ENCODE data around the gene TRAF6. TPM values are rescaled to one million over a fixed set of nuclear protein-coding genes. Genes with fewer than 3 reads are reported as not detected.

TRAF6 gene
- total and polyA plus RNA-seq, 2 of the 13 experiments (the other 11 are each of a cell fraction or from before 2014, with no cell fraction given): 3.3 to 5.9 TPM

DNA sequence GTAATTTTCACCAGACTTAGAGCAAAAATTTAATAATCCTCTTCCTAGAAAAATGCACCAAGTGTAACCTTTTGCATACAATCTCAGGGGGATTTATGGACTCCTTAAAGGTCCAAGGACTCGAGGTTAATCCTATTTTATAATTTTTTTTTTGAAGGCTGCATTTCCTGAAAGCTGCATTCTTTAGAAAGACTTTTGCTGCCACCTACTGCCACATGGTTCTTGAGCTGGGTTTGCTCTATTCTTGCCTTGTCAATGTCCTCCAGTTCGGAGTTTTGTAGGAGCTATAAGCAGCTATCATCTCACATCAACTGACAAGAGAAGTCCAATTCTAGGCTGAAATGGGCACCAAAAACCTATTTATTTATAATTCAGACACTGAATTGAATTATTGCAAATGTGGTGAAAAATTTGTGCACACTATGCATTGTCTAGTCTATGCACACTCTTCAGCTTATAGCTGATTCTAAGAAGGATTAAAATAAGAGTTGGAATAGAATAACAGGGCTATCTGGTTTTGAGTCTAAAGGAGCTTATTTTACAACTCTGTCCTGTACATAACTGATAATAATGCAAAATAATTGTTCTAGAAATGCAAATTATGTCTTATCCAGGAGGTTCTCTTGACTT, 31.3 kb downstream of the TRAF6 start:
- intact Hi-C loops (cut with micrococcal nuclease; ENCODE audit: unreplicated experiment): loop anchor here (1.0 to 5.0 kb wide), 3 partner anchors 172 to 437 kb away; no protein-coding TSS in a partner anchor
- no peak for TF ChIP-seq HOXA5 (CRISPR knock-in tag; IDR thresholded peaks at IDR 0.05)
- no peak for TF ChIP-seq SALL2 (CRISPR knock-in tag; IDR thresholded peaks at IDR 0.05)
- TF ChIP-seq SMC3 (IDR thresholded peaks at IDR 0.05; ENCODE audit: low read length): peak; percentile 19; the same call in 1 of the 2 replicates
- TF ChIP-seq STAG1 (CRISPR knock-in tag; IDR thresholded peaks at IDR 0.05): peak; percentile 76
- TF ChIP-seq, protein P1, sequence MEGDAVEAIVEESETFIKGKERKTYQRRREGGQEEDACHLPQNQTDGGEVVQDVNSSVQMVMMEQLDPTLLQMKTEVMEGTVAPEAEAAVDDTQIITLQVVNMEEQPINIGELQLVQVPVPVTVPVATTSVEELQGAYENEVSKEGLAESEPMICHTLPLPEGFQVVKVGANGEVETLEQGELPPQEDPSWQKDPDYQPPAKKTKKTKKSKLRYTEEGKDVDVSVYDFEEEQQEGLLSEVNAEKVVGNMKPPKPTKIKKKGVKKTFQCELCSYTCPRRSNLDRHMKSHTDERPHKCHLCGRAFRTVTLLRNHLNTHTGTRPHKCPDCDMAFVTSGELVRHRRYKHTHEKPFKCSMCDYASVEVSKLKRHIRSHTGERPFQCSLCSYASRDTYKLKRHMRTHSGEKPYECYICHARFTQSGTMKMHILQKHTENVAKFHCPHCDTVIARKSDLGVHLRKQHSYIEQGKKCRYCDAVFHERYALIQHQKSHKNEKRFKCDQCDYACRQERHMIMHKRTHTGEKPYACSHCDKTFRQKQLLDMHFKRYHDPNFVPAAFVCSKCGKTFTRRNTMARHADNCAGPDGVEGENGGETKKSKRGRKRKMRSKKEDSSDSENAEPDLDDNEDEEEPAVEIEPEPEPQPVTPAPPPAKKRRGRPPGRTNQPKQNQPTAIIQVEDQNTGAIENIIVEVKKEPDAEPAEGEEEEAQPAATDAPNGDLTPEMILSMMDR (CRISPR knock-in tag; IDR thresholded peaks at IDR 0.05): peak; percentile 61
- no peaks in the 10 kb centered on the region for H3K4me1 ChIP-seq (ENCODE audit: insufficient read depth, low read length)
- DNase-seq (ENCODE audit: low spot score) (peak; percentile 39), FAIRE-seq (peak; percentile 12), ATAC-seq (peak; percentile 76)
- no peaks in the 10 kb centered on the region for H3K9me3 ChIP-seq (ENCODE audit: low read length)
- no peak overlapping the region for H3K4me2 ChIP-seq (ENCODE audit: low read depth, low read length)
- CTCF ChIA-PET (ENCODE audit: low intra/inter-chr PET ratio, low total read pairs): interaction anchor here (2.3 kb wide), 1 partner anchor 172 kb away, joined by 13 read pairs; no protein-coding TSS in a partner anchor
- BruUV-seq (replicated peaks): no TSS peak
- H3K36me3 ChIP-seq (replicated peaks in 1 of 2; ENCODE audit: control insufficient read depth in 1 of 2, insufficient read depth in 2 of 2, low read length in 2 of 2): no peaks in the 10 kb centered on the region
- no peaks in the 10 kb centered on the region for H3K79me2 ChIP-seq (ENCODE audit: insufficient read depth, low read length)
- in situ Hi-C loops (cut with HindIII; ENCODE audit: extremely low pct_ligation_motif_present, low pct_unique_long_range_greater_than_20kb): loop anchor here (10.0 to 25.0 kb wide), 2 partner anchors 174 to 867 kb away; partner anchors contain the start of gene FJX1
- no peaks in the 10 kb centered on the region for H3K27me3 ChIP-seq (ENCODE audit: control insufficient read depth in 1 of 2, insufficient read depth in 2 of 2, low read length in 2 of 2)
- no peak overlapping the region for H3K27ac ChIP-seq (ENCODE audit: extremely low read length, insufficient read depth, low read length)
- POLR2A ChIA-PET: interaction anchor here (1.3 kb wide), 1 partner anchor 14 kb away, joined by 3 read pairs; no protein-coding TSS in a partner anchor
- H3K4me3 ChIP-seq (replicated peaks in 1 of 3; ENCODE audit: insufficient read depth in 1 of 3, low read depth in 2 of 3, low read length in 3 of 3): no peak overlapping the region
- H2AFZ ChIP-seq (ENCODE audit: low read length): no peak overlapping the region
- H4K20me1 ChIP-seq (ENCODE audit: insufficient read depth, low read length): no peaks in the 10 kb centered on the region
- WGBS (ENCODE audit: low lambda C conversion rate): 49% methylated on average over 2 of the region's 2 CpGs
- no peak overlapping the region for H3K9ac ChIP-seq (ENCODE audit: insufficient read depth, low read depth, low read length)

DNA sequence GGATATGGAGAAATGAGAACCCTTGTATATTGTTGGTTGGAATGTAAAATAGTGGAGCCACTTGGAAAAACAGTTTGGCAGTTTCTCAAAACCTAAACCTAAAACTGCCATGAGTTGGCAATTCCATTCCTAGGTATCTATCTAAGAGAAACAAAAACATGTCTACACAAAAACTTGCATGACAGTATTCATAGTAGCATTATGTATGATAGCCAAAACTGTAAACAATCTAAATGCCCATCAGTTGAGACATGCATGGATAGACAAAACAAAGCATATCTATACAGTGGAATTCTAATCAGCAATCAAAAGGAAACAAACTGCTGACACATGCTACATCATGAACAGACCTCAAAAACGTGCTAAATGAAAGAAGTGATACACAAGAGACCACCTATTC, 34.9 kb downstream of the TRAF6 start:
- no peaks in the 10 kb centered on the region for H3K36me3 ChIP-seq (replicated peaks in 1 of 2; ENCODE audit: control insufficient read depth in 1 of 2, insufficient read depth in 2 of 2, low read length in 2 of 2)
- WGBS (ENCODE audit: low lambda C conversion rate): 26% methylated on average over 1 of the region's 1 CpG
- no peaks in the 10 kb centered on the region for H4K20me1 ChIP-seq (ENCODE audit: insufficient read depth, low read length)
- DNase-seq (ENCODE audit: low spot score) (no peak), FAIRE-seq (no peak), ATAC-seq (no peak)
- no peak overlapping the region for H3K4me3 ChIP-seq (replicated peaks in 1 of 3; ENCODE audit: insufficient read depth in 1 of 3, low read depth in 2 of 3, low read length in 3 of 3)
- H3K79me2 ChIP-seq (ENCODE audit: insufficient read depth, low read length): no peaks in the 10 kb centered on the region
- H3K9ac ChIP-seq (ENCODE audit: insufficient read depth, low read depth, low read length): no peak overlapping the region
- no peak overlapping the region for H3K4me2 ChIP-seq (ENCODE audit: low read depth, low read length)
- in situ Hi-C loops (cut with HindIII; ENCODE audit: extremely low pct_ligation_motif_present, low pct_unique_long_range_greater_than_20kb) (loop anchor here (10.0 to 25.0 kb wide), 2 partner anchors 170 to 863 kb away; partner anchors contain the start of gene FJX1), intact Hi-C loops (cut with micrococcal nuclease; ENCODE audit: unreplicated experiment) (loop anchor here (5.0 kb wide), 2 partner anchors 208 to 433 kb away; no protein-coding TSS in a partner anchor)
- POLR2A ChIA-PET: no interaction called here
- no peak overlapping the region for H2AFZ ChIP-seq (ENCODE audit: low read length)
- CTCF ChIA-PET (ENCODE audit: low intra/inter-chr PET ratio, low total read pairs): no interaction called here
- H3K4me1 ChIP-seq (ENCODE audit: insufficient read depth, low read length): no peaks in the 10 kb centered on the region
- no peaks in the 10 kb centered on the region for H3K9me3 ChIP-seq (ENCODE audit: low read length)
- TF ChIP-seq FOXA1 (IDR thresholded peaks at IDR 0.05) (no peak), FOXA1 (CRISPR knock-in tag; IDR thresholded peaks at IDR 0.05) (no peak), ZSCAN22 (CRISPR knock-in tag; IDR thresholded peaks at IDR 0.05) (no peak), HES4 (CRISPR knock-in tag; IDR thresholded peaks at IDR 0.05; ENCODE audit: borderline replicate concordance) (no peak), LCORL (IDR thresholded peaks at IDR 0.05) (no peak), LCORL (CRISPR knock-in tag; IDR thresholded peaks at IDR 0.05) (no peak)
- no peak overlapping the region for H3K27ac ChIP-seq (ENCODE audit: extremely low read length, insufficient read depth, low read length)
- no TSS peak for BruUV-seq (replicated peaks)
- H3K27me3 ChIP-seq (ENCODE audit: control insufficient read depth in 1 of 2, insufficient read depth in 2 of 2, low read length in 2 of 2): no peaks in the 10 kb centered on the region

All from HepG2 (cell line).